ENCODE data around the gene TRPM6. TPM values are rescaled to one million over a fixed set of nuclear protein-coding genes. Genes with fewer than 3 reads are reported as not detected.
"Not testable (repeated sequence)": the region's sequence is repeated elsewhere in the genome, so short reads cannot be mapped to it uniquely, and the experiment has no call there.

Gene TRPM6
- total RNA-seq, 2 donors from 2014 or later = 0.41 to 1.3 TPM

DNA sequence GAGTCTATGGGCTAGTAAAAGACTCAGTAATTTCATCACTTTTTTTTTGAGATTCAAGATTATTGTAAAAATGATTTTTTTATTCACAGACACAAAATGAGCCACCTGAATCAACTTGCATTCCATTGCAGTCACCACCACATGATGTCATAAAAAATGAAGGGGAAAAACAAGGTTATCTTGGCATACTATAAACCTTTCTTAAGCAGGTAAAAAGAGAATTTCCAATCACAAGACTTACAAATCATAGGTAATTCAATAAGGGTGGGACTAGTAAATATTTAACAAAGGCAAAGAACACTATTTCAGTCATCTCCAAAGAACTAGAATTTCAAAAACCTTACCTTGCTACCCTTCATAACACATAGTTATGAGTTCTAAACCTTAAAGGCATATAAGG, 30.7 kb downstream of the TRPM6 start:
- no peak for DNase-seq (ENCODE audit: low spot score)
- no peaks in the 10 kb centered on the region for H3K9me3 ChIP-seq
- no peaks in the 10 kb centered on the region for H3K36me3 ChIP-seq
- H3K4me1 ChIP-seq (ENCODE audit: control insufficient read depth in 1 of 2, low read depth in 2 of 2) = no peaks in the 10 kb centered on the region
- H3K27me3 ChIP-seq (replicated peaks; ENCODE audit: insufficient read depth) = no peaks in the 10 kb centered on the region
- H3K4me3 ChIP-seq = no peak overlapping the region
- H3K27ac ChIP-seq = no peak overlapping the region
- TF ChIP-seq, protein P1, sequence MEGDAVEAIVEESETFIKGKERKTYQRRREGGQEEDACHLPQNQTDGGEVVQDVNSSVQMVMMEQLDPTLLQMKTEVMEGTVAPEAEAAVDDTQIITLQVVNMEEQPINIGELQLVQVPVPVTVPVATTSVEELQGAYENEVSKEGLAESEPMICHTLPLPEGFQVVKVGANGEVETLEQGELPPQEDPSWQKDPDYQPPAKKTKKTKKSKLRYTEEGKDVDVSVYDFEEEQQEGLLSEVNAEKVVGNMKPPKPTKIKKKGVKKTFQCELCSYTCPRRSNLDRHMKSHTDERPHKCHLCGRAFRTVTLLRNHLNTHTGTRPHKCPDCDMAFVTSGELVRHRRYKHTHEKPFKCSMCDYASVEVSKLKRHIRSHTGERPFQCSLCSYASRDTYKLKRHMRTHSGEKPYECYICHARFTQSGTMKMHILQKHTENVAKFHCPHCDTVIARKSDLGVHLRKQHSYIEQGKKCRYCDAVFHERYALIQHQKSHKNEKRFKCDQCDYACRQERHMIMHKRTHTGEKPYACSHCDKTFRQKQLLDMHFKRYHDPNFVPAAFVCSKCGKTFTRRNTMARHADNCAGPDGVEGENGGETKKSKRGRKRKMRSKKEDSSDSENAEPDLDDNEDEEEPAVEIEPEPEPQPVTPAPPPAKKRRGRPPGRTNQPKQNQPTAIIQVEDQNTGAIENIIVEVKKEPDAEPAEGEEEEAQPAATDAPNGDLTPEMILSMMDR (IDR thresholded peaks at IDR 0.05) = no peak
- ATAC-seq (ENCODE audit: insufficient number of reproducible peaks, low FRiP score, low read depth) = no peak

DNA sequence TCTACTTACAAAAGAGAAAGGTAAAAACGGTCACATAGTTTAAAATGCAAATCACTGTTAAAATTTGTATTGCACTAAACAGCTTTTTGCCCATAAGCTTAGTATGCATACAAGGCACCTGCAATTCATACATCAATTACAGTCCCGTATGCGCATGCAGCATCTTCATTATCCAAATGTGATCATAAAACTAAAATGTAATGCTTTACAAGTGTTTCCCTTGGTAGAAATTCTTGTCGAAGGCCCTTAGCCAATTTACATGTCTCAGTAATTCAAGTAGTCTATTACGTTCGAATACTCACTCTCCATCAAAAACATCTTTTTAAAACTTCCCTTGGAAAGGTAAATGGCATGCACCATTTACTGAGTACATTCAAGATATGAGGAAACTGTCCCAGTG, 32.6 kb downstream of the TRPM6 start:
- ATAC-seq (ENCODE audit: insufficient number of reproducible peaks, low FRiP score, low read depth) (no peak), DNase-seq (ENCODE audit: low spot score) (no peak)
- no peaks in the 10 kb centered on the region for H3K4me1 ChIP-seq (ENCODE audit: control insufficient read depth in 1 of 2, low read depth in 2 of 2)
- TF ChIP-seq, protein P1 (IDR thresholded peaks at IDR 0.05) = no peak
- H3K27me3 ChIP-seq (replicated peaks; ENCODE audit: insufficient read depth) = no peaks in the 10 kb centered on the region
- H3K27ac ChIP-seq = no peak overlapping the region
- H3K9me3 ChIP-seq = no peaks in the 10 kb centered on the region
- no peak overlapping the region for H3K4me3 ChIP-seq
- no peaks in the 10 kb centered on the region for H3K36me3 ChIP-seq

DNA sequence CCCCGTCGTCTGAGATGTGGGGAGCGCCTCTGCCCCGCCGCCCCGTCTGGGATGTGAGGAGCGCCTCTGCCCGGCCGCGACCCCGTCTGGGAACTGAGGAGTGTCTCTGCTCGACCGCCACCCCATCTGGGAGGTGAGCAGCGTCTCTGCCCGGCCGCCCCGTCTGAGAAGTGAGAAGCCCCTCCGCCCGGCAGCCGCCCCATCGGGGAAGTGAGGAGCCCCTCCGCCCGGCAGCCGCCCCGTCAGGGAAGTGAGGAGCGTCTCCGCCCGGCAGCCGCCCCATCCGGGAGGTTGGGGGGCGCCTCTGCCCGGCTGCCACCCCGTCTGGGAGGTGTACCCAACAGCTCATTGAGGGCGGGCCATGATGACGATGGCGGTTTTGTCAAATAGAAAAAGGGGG, 34.7 kb downstream of the TRPM6 start:
- not testable (repeated sequence) for H3K27me3 ChIP-seq (replicated peaks; ENCODE audit: insufficient read depth); H3K36me3 ChIP-seq; DNase-seq (ENCODE audit: low spot score); H3K4me1 ChIP-seq (ENCODE audit: control insufficient read depth in 1 of 2, low read depth in 2 of 2); H3K4me3 ChIP-seq; H3K27ac ChIP-seq; ATAC-seq (ENCODE audit: insufficient number of reproducible peaks, low FRiP score, low read depth); H3K9me3 ChIP-seq

DNA sequence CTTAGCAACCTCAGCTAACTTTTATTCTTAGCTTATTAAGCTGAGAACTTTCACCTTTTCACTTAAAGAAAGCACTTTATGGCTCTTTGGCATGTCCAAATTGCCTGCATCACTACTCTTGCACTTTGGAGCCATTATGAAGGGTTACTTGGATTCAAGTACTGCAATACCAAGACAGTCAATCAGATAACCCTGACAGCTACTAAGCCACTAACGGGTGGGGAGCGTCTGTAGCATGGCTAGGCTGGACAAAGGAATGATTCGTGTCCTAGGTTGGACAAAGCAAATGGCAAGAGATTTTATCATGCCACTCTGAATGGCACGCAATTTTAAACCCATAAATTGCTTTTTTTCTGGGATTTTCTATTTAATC, 39.6 kb downstream of the TRPM6 start:
- Histone ChIP-seq H3K36me3 (no peaks in the 10 kb centered on the region), H3K27ac (no peak overlapping the region), H3K27me3 (replicated peaks; ENCODE audit: insufficient read depth) (no peaks in the 10 kb centered on the region), H3K4me1 (ENCODE audit: control insufficient read depth in 1 of 2, low read depth in 2 of 2) (no peaks in the 10 kb centered on the region), H3K4me3 (no peak overlapping the region), H3K9me3 (no peaks in the 10 kb centered on the region)
- TF ChIP-seq, protein P1 (IDR thresholded peaks at IDR 0.05) = no peak
- no peak for DNase-seq (ENCODE audit: low spot score)
- ATAC-seq (ENCODE audit: insufficient number of reproducible peaks, low FRiP score, low read depth) = no peak

DNA sequence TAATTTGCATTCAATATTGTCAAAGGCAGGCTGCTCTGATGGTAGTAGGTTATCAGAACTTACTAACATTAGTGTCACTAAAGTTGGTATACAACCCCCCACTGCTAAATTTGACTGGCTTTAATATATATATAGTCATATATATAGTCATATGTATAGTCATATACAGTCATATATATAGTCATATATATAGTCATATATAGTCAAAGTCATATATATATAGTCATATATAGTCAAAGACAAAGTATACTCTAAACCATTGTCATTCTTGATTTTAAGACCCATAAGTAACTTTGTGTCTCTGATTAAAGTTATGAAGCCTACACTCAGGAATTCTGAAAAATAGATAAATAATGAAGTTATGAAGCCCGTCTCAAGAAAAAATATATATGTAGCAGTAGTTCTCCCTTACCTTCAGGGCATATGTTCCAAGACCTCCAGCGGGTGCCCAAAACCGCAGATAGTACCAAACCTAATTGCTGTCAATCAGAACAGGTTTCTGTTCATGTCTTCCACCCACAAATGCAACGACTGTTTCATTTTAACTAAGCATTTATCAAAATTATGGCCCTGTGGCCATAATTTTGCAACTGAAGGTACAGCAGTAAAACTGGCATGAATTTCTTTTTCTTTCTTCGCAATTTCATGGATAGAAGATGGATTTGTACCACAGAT, 40.1 kb downstream of the TRPM6 start:
- no peak for ATAC-seq (ENCODE audit: insufficient number of reproducible peaks, low FRiP score, low read depth)
- TF ChIP-seq, protein P1 (IDR thresholded peaks at IDR 0.05) = no peak
- Histone ChIP-seq H3K36me3 (no peaks in the 10 kb centered on the region), H3K27ac (no peak overlapping the region), H3K9me3 (no peaks in the 10 kb centered on the region), H3K4me3 (no peak overlapping the region), H3K27me3 (replicated peaks; ENCODE audit: insufficient read depth) (no peaks in the 10 kb centered on the region), H3K4me1 (ENCODE audit: control insufficient read depth in 1 of 2, low read depth in 2 of 2) (no peaks in the 10 kb centered on the region)
- no peak for DNase-seq (ENCODE audit: low spot score)

DNA sequence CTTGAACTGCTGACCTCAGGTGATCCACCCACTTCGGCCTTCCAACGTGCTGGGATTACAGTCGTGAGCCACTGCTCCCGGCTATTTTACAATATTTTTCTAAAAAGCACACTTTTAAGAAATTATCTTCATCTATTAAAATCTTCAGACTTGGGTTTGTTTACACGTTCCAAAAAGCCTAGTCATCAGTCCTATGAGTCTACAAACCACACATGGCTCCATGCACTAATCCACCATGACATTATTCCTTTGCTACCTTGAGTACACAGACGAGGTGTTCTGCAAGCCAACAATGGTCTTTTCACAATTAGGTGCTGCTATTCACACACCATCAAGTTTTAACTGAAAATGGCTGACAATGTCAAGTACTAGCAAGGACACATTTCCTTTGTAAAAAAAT, 41.0 kb downstream of the TRPM6 start:
- H3K27ac ChIP-seq = no peak overlapping the region
- no peaks in the 10 kb centered on the region for H3K9me3 ChIP-seq
- H3K27me3 ChIP-seq (replicated peaks; ENCODE audit: insufficient read depth) = no peaks in the 10 kb centered on the region
- H3K36me3 ChIP-seq = no peaks in the 10 kb centered on the region
- TF ChIP-seq, protein P1 (IDR thresholded peaks at IDR 0.05) = no peak
- H3K4me1 ChIP-seq (ENCODE audit: control insufficient read depth in 1 of 2, low read depth in 2 of 2) = no peaks in the 10 kb centered on the region
- H3K4me3 ChIP-seq = no peak overlapping the region
- no peak for ATAC-seq (ENCODE audit: insufficient number of reproducible peaks, low FRiP score, low read depth)
- no peak for DNase-seq (ENCODE audit: low spot score)

All from thoracic aorta (tissue), 2 donors.